Neutrophil (primary cell): ENCODE data around the gene OPN4.

Experiments
- H3K27ac ChIP-seq: fragments of 200-600 bp; sonication (generic); 2 replicates; pipeline ENCODE4 v1.5.1; 2016; ENCODE audit warnings: mild to moderate bottlenecking, moderate library complexity
- H3K27me3 ChIP-seq: fragments of 200-600 bp; sonication (generic); 2 replicates; pipeline ENCODE4 v1.6.0; 2016; ENCODE audit warnings: mild to moderate bottlenecking
- H3K36me3 ChIP-seq: fragments of 200-600 bp; sonication (generic); 2 replicates; pipeline ENCODE4 v1.5.1; 2017
- H3K4me1 ChIP-seq, 2 experiments: fragments of 200-600 bp in 1 of 2; sonication (generic) in 1 of 2; 1 replicate in 1 of 2; 2 replicates in 1 of 2; pipeline versions ENCODE4 v1.5.1 to v1.6.1; 2013 to 2016; ENCODE audit warnings: low read depth in 1 of 2, low read length in 1 of 2, mild to moderate bottlenecking in 1 of 2, moderate library complexity in 1 of 2; ENCODE audit not compliant: control insufficient read depth in 1 of 2, insufficient read depth in 1 of 2
- H3K4me3 ChIP-seq, 2 experiments: fragments of 200-600 bp in 1 of 2; sonication (generic) in 1 of 2; 1 replicate in 1 of 2; 2 replicates in 1 of 2; pipeline ENCODE4 v1.5.1; 2013 to 2016; ENCODE audit warnings: low read depth in 1 of 2, low read length in 1 of 2, mild to moderate bottlenecking in 1 of 2, moderate library complexity in 1 of 2
- H3K9me3 ChIP-seq: fragments of 200-600 bp; sonication (generic); 2 replicates; pipeline ENCODE4 v1.5.1; 2016
- CTCF ChIP-seq: fragments of 200-600 bp; sonication (generic); IDR thresholded peaks from 2 replicates; pipeline ENCODE4 v1.5.1; 2016; ENCODE audit warnings: antibody characterized with exemption

Gene OPN4

GRCh38 chr10:86655596-86655995 is 1.2 kb downstream of the OPN4 start:
- no peak overlapping the region for H3K27ac ChIP-seq
- H3K27me3 ChIP-seq: no peaks in the 10 kb centered on the region
- no peak overlapping the region for H3K4me3 ChIP-seq
- no peaks in the 10 kb centered on the region for H3K9me3 ChIP-seq
- no peaks in the 10 kb centered on the region for H3K36me3 ChIP-seq
- no peak for TF ChIP-seq CTCF
- no peaks in the 10 kb centered on the region for H3K4me1 ChIP-seq

- Histone ChIP-seq H3K36me3 (no peaks in the 10 kb centered on the region), H3K27ac (no peak overlapping the region), H3K9me3 (no peaks in the 10 kb centered on the region), H3K4me1 (no peaks in the 10 kb centered on the region), H3K4me3 (no peak overlapping the region), H3K27me3 (no peaks in the 10 kb centered on the region)
- no peak for TF ChIP-seq CTCF
Measured at GRCh38 chr10:86657011-86657395, 2.7 kb downstream of the OPN4 start.

GRCh38 chr10:86657396-86658011 is 3.2 kb downstream of the OPN4 start:
- Histone ChIP-seq H3K4me1 (no peaks in the 10 kb centered on the region), H3K27me3 (no peaks in the 10 kb centered on the region)
- TF ChIP-seq CTCF: no peak

GRCh38 chr10:86658261-86658741 is 4.0 kb downstream of the OPN4 start:
- Histone ChIP-seq H3K27me3 (no peaks in the 10 kb centered on the region), H3K4me1 (no peaks in the 10 kb centered on the region), H3K9me3 (no peaks in the 10 kb centered on the region), H3K4me3 (no peak overlapping the region), H3K27ac (no peak overlapping the region), H3K36me3 (no peaks in the 10 kb centered on the region)
- no peak for TF ChIP-seq CTCF

More at GRCh38 chr10:86657396-86658011, 3.2 kb downstream of the OPN4 start:
- no peak overlapping the region for H3K4me3 ChIP-seq
- no peaks in the 10 kb centered on the region for H3K9me3 ChIP-seq
- H3K36me3 ChIP-seq: no peaks in the 10 kb centered on the region
- H3K27ac ChIP-seq: no peak overlapping the region

- TF ChIP-seq CTCF: no peak
- Histone ChIP-seq H3K4me3 (no peak overlapping the region), H3K9me3 (no peaks in the 10 kb centered on the region), H3K27me3 (no peaks in the 10 kb centered on the region), H3K4me1 (no peaks in the 10 kb centered on the region), H3K36me3 (no peaks in the 10 kb centered on the region), H3K27ac (no peak overlapping the region)
Measured at GRCh38 chr10:86658751-86659150, 4.4 kb downstream of the OPN4 start.
